HG03097 (cell line): ENCODE results near the gene NEK10.

ENCODE experiments used
- ATAC-seq: cut with Tn5 transposase; IDR thresholded peaks from one replicate; pipeline ENCODE4 v1.9.1; 2021; ENCODE audit not compliant: unreplicated experiment, low FRiP score

NEK10 gene

DNA sequence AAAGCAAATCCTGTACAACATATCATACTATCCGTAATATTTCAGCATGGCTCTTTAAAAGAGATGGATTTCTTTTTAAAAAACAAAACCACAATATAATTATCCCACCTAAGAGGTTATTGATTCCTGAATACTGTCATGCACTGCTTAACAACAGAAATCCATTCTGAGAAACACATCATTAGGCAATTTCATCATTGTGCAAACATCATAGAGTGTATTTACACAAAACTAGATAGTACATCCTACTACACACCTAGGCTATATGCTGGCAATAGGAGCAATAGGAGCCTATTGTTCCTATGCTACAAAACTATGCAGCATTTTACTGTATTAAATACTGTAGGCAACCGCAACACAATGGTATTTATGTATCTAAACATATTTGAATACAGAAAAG, 242.0 kb downstream of the NEK10 start:
- no peak for ATAC-seq

DNA sequence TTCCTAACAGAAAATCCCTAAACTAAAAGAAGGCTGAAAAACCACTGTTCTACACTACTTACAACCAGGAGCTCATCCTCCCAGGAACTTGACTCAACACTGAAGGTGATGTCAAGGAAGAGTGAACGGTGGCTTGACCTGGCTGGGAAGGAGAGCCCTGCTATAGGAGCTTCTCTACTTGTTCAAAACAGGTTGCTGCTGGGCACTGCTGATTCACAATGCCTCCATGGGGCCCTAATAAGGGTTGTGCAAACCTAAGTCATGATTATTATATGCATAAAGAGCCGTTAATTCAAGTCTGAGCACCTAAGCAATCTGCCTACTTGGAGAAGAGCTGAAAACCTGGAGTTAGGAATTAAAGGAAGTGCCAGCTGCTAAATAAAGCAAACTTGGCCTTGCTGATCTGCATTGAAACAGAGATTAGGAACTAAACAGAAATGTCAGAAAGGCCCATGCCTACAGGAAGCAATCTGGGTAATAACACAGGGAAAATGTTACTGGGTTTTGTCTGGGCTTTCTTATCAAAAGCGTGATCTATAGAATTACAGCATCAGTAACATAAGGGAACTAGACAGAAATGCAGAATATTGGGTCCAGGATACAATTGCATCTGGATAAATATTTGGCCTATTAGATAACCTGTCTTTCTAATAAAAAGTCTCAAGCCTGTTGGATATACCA, 243.2 kb downstream of the NEK10 start:
- no peak for ATAC-seq

DNA sequence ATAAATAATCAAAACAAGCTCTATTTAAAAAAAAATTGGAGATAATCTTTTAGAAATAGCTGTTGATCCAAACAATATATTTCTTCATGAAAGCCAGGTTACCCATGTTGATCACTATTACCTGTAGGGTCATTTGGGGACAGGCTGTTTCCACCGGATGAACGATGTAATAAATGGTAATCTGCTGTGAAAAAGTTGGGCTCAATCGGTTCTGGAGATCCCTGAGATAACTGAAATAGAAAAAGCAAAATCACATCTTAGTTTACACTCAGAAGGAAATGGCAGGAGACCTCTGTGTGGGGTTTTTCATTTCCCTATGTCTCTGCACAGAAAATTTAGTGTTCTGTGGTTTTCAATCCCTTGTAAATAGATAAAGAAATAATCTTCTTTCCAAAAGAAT, 249.5 kb downstream of the NEK10 start:
- ATAC-seq, result no peak

DNA sequence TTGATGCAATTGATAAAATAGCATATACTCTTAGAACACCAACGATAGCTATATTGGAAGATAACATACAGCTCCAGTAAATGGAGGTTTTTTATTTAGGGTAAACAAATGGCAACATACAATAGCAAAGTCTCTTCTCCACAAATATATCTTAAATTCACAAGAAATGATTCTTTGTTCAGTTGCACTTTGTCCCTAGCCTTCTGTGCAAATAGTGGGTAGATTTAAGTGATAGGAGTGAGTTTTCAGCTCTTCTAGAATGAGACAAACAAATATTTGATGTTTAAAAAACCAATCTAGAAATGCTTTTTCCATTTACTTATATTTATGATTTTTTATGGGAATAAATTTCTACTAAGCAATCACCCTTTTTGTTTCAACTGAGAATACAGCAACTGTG, 253.8 kb downstream of the NEK10 start:
- no peak for ATAC-seq

DNA sequence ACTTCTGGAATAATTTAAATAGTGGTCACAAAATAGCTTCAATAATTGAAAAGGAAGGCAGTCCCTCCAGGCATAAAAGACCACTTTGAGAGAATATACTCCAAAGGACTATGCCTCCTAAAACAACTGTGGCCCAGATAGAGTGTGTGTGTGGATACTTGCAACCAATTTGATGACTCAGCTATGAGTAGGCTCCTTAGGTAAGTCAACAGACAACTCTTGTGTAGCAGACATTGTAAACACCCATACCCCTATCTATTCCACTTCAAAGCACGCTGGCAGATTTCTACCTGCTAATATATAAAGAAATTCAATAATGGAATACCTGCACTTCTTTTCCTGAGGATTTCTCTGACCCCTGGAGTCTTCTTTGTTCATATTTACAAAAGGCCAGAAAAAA, 254.5 kb downstream of the NEK10 start:
- ATAC-seq, result no peak

DNA sequence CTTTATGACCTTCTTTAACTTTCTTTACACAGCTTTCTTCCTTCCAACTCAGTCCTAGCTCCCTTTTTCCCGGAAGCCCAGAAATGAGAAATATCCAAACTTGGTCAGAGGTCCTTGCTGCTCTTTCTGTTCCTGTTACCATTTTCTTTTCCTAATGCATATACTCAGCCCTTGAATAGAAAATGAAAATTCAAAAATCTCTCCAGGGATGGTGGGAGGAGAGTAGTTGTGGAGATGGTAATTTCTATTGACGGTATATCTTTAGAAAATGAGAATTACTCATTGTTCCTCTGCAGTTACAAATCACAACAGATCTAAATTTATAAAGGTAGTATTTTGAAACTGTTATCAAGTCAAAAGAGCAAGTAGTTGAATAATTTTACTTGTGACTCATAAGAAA, 255.1 kb downstream of the NEK10 start:
- no peak for ATAC-seq

DNA sequence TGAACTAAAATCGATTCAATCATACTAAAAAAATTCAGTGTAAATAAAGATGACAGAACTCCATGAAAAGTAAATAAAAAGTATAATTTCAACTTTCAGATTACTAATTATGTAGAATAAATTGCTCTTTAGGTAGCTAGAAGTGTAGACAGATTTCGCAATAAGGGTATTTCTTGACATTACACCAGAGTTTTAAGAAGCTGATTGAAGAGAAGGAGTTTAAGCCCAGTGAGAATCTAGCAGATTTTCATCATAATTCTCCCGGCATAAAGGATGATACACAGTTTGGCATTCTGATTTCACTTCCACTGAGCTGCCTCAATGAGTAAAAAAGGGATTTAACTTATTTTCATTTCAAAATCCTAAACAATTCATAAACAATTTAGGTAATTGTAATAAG, 259.2 kb downstream of the NEK10 start:
- ATAC-seq, result no peak

DNA sequence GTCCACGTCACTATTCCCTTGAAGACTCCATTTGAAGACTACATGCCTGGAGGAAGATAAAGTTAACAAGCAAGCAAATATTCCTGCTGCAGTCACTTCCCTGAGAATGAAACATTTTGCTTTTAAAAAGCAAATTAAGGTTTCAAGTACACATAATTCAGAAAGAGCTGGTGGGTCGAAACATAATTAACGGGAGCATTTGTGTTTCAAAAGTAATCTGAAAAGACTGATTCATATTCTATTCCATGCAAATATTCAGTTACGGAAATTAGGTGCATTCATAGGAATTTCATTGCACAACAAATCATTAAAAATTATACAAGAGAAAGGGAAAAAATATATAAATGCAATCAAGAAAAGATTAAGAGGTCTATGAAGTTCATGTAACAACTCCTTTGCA, 260.9 kb downstream of the NEK10 start:
- ATAC-seq, result no peak

DNA sequence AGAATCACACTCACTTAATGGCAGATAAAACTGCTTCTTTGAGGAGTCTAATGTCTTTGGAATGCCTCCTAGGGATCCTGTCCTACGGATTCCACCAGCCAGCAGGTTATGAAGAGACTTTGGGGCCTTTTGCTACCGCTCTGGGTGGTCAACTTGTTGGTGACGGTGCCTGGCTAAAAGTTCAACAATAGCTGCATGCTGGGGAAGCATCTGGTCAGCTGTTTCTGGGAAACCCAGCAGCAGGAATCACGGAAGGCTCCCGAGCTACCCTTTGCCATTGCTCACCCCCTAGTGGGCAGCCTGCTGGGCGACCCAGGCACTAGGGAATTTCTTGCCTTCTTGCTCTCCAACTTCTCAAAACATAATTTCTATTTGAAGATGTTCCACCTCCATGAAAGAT, 263.3 kb downstream of the NEK10 start:
- no peak for ATAC-seq

DNA sequence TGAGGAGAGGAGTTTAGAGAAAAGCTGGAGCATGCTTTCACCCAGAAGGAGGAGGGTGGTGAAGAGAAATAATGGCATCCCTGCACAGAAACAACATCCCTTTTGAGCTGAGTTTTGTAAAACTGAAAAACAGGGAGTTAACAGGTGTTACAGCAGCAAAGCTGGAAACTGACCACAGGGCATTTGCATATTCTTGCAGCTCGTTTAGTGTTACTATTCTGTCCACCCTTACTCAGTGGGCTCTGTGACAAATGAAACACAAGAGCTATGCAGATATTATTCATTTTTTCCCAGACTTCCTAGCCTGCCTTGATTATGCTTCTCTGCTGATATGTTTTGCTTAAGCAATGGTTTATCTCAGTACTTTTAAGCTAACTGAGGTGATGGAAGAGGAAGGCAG, 272.0 kb downstream of the NEK10 start:
- ATAC-seq, result no peak

DNA sequence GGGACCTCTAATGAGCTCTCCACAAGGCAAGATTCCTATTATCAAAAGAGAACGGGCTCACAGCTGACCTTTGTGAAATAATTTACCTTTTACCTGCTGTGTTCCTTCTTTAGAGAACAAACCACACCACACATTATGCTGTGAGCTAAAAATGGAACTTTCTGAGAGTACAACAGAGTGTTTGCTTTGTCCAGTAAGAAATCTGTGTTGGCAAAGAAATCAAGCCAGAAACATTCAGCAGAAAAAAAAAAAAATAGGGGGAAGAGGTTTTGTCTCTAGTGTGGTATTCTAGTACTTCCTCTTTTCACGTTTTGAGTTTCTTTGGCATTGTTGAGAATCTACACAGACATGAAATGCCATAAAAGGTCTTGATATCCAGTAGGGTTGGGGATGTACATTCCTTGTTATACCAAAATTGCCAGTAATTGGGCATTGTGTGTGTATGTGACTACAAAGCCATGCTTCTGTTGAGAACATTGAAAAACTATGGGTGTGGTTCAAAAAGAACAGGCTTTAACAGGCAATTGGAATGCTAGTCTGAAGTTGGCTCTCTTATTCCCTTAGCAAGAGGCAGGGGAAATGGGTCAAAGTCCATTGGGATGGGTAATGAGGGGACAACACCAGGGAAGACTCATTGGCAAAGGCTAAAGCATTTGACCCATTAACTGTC, 273.5 kb downstream of the NEK10 start:
- ATAC-seq, result no peak

DNA sequence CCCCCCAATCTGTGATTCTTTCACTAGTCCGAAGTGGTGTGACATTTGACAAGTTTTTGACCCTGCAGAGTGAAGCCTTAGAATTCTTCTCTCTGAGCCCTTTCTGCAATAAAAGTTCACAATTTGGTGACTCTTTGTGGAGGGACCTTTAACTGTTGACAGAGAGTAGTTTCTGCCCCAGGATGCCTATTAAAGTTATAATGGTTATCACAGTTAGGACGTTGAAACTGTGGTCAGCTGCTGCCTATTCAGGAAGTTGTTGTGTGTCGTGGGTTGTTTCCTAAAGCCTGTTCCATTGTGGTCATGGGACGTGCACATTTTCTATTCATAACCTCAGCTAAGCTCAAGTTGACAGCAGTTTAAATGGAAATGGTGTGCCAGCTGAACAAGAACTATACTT, 274.5 kb downstream of the NEK10 start:
- ATAC-seq, result no peak

DNA sequence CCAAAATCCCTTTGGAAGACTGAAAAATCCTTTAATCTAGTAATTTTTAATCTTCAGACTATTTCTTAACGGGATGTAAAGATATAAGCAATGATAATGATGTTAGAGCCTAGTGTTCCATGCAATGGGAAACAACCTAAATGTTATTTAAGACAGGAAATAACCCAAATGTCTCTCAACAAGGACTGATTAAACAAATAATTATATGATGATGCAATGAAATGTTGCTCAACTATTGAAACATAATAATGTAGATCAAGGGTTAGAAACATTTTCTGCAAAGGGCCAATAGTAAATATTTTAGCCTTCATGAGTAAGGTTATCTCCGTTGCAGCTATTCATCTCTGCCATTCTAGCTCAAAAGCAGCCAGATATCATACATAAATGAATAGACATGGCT, 275.4 kb downstream of the NEK10 start:
- no peak for ATAC-seq

DNA sequence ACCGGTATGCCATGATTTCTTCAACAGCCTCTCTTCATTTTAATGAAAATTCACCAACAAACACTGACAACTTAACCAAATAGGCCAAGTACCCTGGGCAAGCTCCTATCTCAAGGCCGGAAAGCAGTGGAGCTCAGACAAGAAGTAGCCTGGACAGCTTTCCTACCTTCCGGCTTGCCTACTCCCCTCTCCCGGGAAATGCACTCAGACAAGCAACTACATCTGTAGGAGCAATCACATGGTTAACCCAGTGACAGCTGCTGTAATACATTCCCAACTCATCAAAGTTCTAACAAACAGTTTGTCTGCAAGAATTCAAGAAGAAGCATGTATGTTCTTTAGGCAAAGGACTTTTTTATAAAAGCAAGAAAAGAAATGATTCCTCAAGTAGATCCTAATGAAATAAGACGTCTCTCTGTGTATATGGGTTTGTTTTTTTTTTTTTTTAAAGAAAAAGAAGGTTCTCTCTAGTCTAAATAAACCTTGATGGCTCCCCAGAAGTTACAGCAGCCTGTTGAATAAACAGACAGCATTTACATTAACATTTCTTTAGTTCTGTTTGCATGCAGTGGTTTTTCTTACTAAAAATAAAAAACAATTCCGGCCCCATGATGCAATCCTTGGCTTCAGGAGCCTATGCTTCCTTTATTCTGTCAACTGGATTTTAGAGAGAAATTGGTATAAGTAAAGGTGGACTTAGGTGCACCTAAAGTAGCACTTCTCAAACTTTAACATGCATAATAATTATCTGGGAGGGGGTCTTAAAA, 278.7 kb downstream of the NEK10 start:
- ATAC-seq, result no peak

DNA sequence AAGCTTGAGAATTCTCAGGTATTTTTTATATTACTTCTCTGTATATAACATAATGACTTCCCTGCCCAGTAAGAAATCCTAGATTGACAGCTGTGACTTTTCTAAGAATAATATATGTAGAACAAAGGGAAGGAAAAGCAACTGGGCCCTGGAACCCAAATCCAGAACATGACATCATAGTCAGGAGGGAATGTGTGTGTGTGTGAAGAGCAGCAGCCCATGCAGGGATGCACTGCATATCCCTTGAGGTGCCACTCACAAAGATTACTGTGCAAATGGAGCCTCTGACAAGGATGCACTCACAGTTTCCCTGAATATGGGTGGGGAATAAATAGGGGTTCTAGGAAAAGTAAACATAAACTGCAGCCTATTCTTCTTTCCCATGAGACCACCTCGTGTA, 279.5 kb downstream of the NEK10 start:
- ATAC-seq, result no peak

DNA sequence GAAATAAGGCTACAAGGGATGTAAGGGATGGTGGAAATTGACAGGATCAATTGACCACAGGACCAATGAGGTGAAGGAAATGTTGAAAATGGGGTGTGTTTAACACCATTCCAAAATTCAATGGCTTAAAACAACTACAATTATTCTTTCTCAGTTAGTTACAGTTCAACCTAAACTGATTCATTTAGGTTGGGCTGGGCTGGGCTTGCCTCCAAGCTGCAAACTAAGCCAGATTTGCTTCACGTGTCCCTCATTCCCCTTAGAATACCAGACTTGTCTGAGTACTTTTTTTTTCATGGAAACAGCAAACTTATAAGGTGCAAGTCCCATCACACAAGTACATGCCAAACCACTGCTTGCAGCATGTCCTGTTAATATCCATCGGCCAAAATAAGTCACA, 280.1 kb downstream of the NEK10 start:
- ATAC-seq, result no peak

DNA sequence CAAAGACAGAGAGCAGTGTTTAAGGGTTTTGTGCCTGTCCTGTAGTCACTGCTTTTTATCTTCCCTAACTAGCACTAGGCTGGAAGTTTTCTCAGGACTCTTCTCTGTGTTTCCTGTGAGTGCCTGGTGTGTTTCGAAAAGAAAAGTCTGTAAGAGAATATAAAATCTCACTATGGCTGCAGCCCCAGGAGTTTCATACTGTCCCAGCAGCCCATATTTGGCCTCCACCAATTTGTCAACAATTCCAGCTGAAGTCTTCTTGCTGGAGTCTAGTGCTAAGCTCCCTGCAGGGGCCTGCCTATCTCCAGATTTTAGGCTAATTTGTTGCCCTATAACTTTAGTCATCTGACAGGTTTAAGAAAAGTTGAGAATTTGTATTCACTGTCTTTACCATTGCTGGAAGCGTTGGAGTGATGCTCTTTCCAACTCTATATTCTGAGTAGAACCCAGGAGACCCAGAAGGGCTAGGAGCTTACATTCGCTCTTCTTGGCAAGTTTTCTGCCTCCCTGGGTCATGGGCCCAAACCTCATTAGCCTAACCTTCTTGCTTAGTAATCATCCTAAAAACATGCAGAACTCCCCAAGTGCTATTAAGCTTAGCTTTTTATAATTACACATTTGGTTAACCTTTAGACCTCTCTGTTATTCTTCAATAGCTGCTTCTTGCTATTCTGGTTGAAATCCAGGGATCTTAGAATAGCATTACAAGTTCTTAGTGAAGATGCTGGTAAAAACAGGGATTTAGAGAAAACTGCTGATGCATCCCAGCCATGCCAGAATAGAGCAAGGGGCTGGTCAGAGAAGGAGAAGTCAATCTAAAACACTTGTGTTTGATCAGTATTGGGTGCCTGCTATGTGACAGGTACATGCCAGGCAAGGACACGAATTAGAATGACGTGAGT, 283.1 kb downstream of the NEK10 start:
- ATAC-seq, result no peak

DNA sequence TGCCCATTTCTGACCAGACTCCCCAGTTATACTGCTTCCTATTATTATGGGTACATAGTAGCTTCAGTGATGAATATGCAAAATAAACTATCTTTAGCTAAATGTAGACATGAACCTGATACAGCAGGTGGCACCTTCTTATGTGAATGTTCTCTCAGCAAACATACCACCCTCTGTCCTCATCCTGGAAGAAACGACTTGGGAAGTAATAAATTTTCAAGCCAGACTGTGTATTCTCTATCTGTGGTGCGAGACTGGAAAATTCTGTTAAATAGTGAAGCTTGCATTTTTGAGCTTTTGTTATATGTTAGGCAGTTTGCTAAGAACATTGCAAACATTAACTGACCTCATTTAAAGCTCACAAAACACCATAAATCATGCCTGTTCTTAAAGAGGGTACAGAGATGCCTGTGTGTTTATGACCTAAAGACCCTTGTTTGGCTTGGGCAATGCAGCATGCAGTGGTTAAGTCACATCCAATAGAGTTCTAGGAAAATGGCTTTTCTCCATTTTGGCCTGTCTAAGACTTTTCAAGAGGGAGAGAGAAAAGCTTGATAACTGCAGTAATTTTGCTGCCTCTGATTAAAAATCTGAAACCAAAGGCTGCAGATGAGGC, 287.1 kb downstream of the NEK10 start:
- ATAC-seq, result no peak

DNA sequence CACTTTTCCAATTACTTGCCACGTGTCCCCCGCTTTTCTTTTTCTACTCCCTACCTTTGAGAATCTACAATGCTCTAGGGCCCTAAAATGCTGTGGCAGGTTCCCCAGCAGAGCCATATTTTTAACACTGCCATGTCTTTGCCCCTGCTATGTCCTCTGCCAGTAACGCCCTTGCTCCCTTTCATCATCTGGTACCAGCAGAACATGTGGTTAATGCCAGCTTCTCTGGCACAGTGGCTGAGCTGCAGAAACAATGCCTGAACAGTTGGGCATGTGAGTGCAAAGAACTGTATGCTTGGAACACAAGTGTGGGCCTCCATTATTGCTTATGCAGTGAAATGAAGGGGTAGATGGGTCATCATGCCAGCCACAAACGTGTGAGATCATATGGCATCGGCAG, 287.6 kb downstream of the NEK10 start:
- ATAC-seq, result no peak

DNA sequence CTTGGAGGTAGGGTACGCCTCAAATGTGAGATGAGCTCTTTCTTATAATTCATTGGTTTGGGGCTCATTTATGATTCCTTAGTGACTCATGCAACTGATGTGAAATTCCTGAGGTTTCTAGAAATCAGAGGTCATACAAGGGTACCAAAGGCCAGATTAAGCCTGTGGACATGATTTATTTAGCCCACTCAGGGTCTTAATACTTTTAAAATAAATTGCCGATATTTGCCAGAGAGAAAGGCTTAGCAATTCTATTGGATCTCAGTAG, 289.0 kb downstream of the NEK10 start:
- ATAC-seq, result no peak
